Measurements from ENCODE around the gene CDH5. TPM values are rescaled to one million over a fixed set of nuclear protein-coding genes. Genes with fewer than 3 reads are reported as not detected.

The CDH5 gene
- total RNA-seq, 4 donors from 2014 or later: 1.7 to 21.6 (median 8.0) TPM

DNA sequence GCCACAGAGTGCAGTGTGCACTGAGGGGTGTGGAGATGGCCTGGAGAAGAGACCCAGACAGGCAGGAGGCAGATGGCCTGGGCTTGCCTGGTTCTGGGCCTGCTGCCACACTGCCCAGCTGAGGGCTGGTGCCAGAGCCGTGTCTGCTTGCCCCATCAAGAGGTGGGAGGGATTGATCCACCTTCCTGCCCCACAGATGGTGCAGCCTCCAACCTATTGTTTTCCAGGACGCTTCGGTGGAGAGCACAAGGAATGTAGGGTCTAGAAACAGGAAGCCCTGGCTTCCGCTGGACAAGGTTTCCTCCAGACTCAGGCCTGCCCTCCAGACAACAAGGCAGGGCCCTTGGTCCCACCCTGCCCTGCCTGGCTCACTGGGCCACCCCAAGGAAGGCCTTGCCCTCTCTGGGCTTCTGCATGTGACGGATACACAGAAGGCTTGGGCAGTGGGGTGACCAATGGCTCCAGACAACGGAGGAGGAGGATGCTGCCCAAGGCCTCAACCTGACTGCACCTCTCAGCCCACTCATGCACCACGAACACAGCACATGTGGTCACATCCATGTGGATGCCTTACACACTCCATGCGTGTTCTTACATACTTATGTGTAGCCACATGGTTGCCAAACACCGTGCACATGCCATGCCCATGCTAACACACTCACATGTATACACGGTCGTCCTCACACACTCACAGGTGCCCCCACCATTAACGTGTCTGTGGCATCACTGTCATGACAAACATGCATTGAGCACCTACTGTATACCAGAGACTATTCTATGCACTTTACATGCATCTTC lies 6.5 kb upstream of the CDH5 start:
- intact Hi-C loops (cut with DNase I): no loop called here
- no peak for TF ChIP-seq POLR2A (IDR thresholded peaks at IDR 0.05)
- TF ChIP-seq, protein P1, sequence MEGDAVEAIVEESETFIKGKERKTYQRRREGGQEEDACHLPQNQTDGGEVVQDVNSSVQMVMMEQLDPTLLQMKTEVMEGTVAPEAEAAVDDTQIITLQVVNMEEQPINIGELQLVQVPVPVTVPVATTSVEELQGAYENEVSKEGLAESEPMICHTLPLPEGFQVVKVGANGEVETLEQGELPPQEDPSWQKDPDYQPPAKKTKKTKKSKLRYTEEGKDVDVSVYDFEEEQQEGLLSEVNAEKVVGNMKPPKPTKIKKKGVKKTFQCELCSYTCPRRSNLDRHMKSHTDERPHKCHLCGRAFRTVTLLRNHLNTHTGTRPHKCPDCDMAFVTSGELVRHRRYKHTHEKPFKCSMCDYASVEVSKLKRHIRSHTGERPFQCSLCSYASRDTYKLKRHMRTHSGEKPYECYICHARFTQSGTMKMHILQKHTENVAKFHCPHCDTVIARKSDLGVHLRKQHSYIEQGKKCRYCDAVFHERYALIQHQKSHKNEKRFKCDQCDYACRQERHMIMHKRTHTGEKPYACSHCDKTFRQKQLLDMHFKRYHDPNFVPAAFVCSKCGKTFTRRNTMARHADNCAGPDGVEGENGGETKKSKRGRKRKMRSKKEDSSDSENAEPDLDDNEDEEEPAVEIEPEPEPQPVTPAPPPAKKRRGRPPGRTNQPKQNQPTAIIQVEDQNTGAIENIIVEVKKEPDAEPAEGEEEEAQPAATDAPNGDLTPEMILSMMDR (IDR thresholded peaks at IDR 0.05): no peak
- 59 to 82% methylated on average over 5 to 7 of the region's 12 CpGs for WGBS, 2 donors
- DNase-seq: no peak
- Histone ChIP-seq H3K27me3 (peaks cover 0 to 15% (median 0%) of the 10 kb centered on the region in 4 donors), H3K36me3 (no peaks in the 10 kb centered on the region), H3K4me3 (no peak overlapping the region), H3K9me3 (no peaks in the 10 kb centered on the region), H3K4me1 (peaks cover 21 to 71% (median 33%) of the 10 kb centered on the region in 3 donors), H3K27ac (peak overlapping the region in 3 of 4 donors; percentile 32 to 66 (median 36))

DNA sequence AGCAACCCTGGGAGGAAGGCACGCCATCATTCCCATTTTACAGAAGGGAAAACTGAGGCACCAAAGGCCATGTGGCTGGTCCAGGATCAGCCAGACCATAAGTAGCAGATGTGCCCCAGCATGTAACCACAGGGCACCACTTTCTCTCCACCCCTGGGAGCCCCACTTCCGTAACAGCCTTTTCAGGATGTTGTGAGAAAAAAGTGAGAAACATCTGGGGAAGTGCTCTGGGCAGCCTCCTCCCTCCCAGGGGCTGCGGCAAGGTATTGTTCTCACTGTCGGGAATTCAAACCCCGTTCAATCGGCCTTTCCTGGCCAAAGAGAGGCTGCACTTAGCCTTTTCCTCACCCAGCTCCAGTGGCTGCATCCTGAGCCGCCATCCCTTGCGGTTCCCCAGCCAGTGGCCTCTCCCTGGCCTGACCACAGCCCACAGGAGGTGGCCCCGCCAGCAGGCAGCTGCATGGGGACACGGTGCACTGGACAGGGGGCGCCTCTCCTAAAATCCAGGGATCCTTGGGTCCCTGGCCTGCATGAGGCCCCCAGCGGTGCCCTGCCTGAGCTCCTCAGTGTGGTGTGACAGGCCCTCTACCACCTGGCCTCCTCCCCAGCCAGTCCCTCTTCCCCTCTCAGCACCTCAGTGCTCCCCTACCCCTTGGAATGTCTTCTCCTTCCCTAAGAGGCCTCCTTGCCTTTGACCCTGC lies 5.7 kb upstream of the CDH5 start:
- intact Hi-C loops (cut with DNase I): no loop called here
- 36 to 61% methylated on average over 3 to 5 of the region's 12 CpGs for WGBS, 2 donors
- no peaks in the 10 kb centered on the region for H3K36me3 ChIP-seq
- peak overlapping the region in 3 of 4 donors; percentile 17 to 65 (median 36) for H3K27ac ChIP-seq
- no peaks in the 10 kb centered on the region for H3K9me3 ChIP-seq
- no peak overlapping the region for H3K4me3 ChIP-seq
- no peak for TF ChIP-seq POLR2A (IDR thresholded peaks at IDR 0.05)
- TF ChIP-seq, protein P1 (IDR thresholded peaks at IDR 0.05): no peak
- H3K27me3 ChIP-seq: peaks cover 0 to 15% (median 0%) of the 10 kb centered on the region in 4 donors
- DNase-seq: no peak
- H3K4me1 ChIP-seq: peaks cover 29 to 79% (median 41%) of the 10 kb centered on the region in 3 donors

GRCh38 chr16:66361604-66362135 lies 4.8 kb upstream of the CDH5 start:
- H3K4me1 ChIP-seq: peaks cover 36 to 88% (median 48%) of the 10 kb centered on the region in 3 donors
- H3K27me3 ChIP-seq: peaks cover 0 to 14% (median 0%) of the 10 kb centered on the region in 4 donors
- H3K27ac ChIP-seq: peak overlapping the region in 2 of 4 donors; percentile 11 to 65
- 70 to 93% methylated on average over 5 of the region's 5 CpGs for WGBS, 2 donors
- TF ChIP-seq, protein P1 (IDR thresholded peaks at IDR 0.05): no peak
- no peak for TF ChIP-seq POLR2A (IDR thresholded peaks at IDR 0.05)
- H3K9me3 ChIP-seq: no peaks in the 10 kb centered on the region
- DNase-seq: no peak
- no peaks in the 10 kb centered on the region for H3K36me3 ChIP-seq
- intact Hi-C loops (cut with DNase I): no loop called here
- H3K4me3 ChIP-seq: no peak overlapping the region

DNA sequence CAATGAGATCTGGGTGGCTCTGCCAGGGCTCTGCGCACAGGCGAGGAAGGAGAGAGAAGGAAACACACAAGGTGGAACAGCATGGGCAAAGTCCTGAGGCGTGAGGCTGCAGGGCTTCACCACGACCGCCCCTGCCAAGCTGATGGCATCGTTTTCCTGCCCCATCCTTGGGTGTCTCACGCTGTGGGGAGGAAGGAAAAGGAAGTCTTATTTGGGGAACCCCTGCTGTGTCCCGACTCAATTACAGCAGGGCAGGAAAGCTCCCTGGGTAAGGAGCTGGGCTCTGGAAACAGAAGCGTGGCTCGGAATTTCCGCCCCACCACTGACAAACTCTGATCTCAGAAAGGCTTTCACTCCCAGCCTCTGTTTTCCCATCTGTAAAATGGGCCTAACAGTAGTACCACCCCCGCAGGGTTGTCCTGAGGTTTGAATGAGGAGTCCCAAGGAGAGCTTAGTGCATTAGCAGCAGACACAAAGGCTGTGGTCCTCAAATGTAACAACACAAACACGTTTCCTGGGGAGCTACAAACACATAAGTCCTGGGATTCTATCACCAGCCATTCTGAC lies 3.2 kb upstream of the CDH5 start:
- peaks cover 0 to 9% (median 0%) of the 10 kb centered on the region in 4 donors for H3K27me3 ChIP-seq
- no peak for DNase-seq
- peaks cover 33 to 79% (median 42%) of the 10 kb centered on the region in 3 donors for H3K4me1 ChIP-seq
- WGBS, 2 donors: 79 to 82% methylated on average over 12 of the region's 13 CpGs
- H3K9me3 ChIP-seq: no peaks in the 10 kb centered on the region
- peak overlapping the region in 3 of 4 donors; percentile 74 to 79 (median 75) for H3K27ac ChIP-seq
- H3K4me3 ChIP-seq: no peak overlapping the region
- TF ChIP-seq, protein P1 (IDR thresholded peaks at IDR 0.05): no peak
- no peak for TF ChIP-seq POLR2A (IDR thresholded peaks at IDR 0.05)
- intact Hi-C loops (cut with DNase I): no loop called here
- no peaks in the 10 kb centered on the region for H3K36me3 ChIP-seq

All from esophagus squamous epithelium (tissue), 5 donors.